ENCODE data around the gene SPEN. TPM values are rescaled to one million over a fixed set of nuclear protein-coding genes. Genes with fewer than 3 reads are reported as not detected.

The SPEN gene
- total and polyA plus RNA-seq, 9 of the 15 experiments (the other 6 are each of a cell fraction or from before 2014, with no cell fraction given), result 5.7 to 87.5 (median 27.2) TPM

DNA sequence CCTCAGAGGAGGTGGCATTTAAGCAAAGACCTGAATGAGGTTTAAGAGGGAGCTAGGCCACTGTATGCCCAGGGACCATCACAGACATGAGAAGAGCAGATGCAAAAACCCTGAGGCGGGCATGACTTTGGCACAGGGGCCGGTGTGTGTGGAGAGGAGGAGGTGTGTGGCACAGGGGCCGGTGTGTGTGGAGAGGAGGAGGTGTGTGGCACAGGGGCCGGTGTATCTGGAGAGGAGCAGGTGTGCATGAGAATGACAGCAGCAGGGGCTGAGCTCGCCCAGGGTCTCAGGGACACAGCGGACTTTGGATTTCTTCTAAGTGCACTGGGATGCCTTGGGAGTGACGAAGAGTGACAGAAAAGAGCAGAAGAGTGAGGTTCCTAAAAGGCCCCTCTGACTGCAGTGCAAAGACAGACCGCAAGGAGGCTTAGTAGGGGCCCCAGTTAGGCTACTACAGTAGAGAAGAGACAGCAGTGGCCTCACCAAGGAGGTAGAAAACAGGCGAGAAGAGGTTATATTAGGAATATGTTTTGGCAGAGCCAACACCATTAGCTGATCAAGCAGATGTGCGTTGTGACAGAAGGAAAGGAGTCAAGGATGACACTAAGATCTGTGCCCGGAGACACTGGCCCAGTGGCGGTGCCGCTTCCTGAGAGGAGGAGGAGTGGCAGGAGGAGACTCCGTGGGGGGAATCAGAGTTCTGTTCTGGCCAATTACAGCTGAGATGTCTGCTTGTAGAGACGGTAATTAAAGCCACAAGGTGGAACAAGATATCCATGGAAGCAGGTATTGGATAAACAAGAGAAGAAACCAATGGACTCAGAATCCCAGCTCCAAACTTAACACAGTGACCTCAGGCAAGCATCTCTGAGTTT lies 110.0 kb downstream of the SPEN start (continued):
- TF ChIP-seq, protein P1, sequence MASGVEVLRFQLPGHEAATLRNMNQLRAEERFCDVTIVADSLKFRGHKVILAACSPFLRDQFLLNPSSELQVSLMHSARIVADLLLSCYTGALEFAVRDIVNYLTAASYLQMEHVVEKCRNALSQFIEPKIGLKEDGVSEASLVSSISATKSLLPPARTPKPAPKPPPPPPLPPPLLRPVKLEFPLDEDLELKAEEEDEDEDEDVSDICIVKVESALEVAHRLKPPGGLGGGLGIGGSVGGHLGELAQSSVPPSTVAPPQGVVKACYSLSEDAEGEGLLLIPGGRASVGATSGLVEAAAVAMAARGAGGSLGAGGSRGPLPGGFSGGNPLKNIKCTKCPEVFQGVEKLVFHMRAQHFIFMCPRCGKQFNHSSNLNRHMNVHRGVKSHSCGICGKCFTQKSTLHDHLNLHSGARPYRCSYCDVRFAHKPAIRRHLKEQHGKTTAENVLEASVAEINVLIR (CRISPR knock-in tag; IDR thresholded peaks at IDR 0.05), result no peak
- TF ChIP-seq, protein P2, sequence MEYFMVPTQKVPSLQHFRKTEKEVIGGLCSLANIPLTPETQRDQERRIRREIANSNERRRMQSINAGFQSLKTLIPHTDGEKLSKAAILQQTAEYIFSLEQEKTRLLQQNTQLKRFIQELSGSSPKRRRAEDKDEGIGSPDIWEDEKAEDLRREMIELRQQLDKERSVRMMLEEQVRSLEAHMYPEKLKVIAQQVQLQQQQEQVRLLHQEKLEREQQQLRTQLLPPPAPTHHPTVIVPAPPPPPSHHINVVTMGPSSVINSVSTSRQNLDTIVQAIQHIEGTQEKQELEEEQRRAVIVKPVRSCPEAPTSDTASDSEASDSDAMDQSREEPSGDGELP (CRISPR knock-in tag; IDR thresholded peaks at IDR 0.05; ENCODE audit: borderline replicate concordance), result peak; percentile 42; the same call in 1 of the 2 replicates
- TF ChIP-seq ZNF436 (CRISPR knock-in tag; IDR thresholded peaks at IDR 0.05) (no peak), EWSR1 (IDR thresholded peaks at IDR 0.05; ENCODE audit: borderline replicate concordance, low read depth, partially characterized antibody) (no peak), ZNF584 (CRISPR knock-in tag; IDR thresholded peaks at IDR 0.05; ENCODE audit: low read depth) (no peak), CHD2 (IDR thresholded peaks at IDR 0.05; ENCODE audit: low read depth, low read length) (no peak), TOE1 (IDR thresholded peaks at IDR 0.05; ENCODE audit: borderline replicate concordance) (no peak), TOE1 (CRISPR knock-in tag; IDR thresholded peaks at IDR 0.05; ENCODE audit: borderline replicate concordance, low read depth) (no peak), ZNF197 (CRISPR knock-in tag; IDR thresholded peaks at IDR 0.05; ENCODE audit: low read depth) (no peak)
- TF ChIP-seq, protein P3, sequence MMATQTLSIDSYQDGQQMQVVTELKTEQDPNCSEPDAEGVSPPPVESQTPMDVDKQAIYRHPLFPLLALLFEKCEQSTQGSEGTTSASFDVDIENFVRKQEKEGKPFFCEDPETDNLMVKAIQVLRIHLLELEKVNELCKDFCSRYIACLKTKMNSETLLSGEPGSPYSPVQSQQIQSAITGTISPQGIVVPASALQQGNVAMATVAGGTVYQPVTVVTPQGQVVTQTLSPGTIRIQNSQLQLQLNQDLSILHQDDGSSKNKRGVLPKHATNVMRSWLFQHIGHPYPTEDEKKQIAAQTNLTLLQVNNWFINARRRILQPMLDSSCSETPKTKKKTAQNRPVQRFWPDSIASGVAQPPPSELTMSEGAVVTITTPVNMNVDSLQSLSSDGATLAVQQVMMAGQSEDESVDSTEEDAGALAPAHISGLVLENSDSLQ (IDR thresholded peaks at IDR 0.05), result peak; percentile 36
- TF ChIP-seq, protein P4, sequence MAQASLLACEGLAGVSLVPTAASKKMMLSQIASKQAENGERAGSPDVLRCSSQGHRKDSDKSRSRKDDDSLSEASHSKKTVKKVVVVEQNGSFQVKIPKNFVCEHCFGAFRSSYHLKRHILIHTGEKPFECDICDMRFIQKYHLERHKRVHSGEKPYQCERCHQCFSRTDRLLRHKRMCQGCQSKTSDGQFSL (CRISPR knock-in tag; IDR thresholded peaks at IDR 0.05), result 0 out of 2 replicates have a peak, but pooled peaks have one; percentile 17
- TF ChIP-seq, protein P4 (tag; IDR thresholded peaks at IDR 0.05), result no peak
- TF ChIP-seq, protein P5, sequence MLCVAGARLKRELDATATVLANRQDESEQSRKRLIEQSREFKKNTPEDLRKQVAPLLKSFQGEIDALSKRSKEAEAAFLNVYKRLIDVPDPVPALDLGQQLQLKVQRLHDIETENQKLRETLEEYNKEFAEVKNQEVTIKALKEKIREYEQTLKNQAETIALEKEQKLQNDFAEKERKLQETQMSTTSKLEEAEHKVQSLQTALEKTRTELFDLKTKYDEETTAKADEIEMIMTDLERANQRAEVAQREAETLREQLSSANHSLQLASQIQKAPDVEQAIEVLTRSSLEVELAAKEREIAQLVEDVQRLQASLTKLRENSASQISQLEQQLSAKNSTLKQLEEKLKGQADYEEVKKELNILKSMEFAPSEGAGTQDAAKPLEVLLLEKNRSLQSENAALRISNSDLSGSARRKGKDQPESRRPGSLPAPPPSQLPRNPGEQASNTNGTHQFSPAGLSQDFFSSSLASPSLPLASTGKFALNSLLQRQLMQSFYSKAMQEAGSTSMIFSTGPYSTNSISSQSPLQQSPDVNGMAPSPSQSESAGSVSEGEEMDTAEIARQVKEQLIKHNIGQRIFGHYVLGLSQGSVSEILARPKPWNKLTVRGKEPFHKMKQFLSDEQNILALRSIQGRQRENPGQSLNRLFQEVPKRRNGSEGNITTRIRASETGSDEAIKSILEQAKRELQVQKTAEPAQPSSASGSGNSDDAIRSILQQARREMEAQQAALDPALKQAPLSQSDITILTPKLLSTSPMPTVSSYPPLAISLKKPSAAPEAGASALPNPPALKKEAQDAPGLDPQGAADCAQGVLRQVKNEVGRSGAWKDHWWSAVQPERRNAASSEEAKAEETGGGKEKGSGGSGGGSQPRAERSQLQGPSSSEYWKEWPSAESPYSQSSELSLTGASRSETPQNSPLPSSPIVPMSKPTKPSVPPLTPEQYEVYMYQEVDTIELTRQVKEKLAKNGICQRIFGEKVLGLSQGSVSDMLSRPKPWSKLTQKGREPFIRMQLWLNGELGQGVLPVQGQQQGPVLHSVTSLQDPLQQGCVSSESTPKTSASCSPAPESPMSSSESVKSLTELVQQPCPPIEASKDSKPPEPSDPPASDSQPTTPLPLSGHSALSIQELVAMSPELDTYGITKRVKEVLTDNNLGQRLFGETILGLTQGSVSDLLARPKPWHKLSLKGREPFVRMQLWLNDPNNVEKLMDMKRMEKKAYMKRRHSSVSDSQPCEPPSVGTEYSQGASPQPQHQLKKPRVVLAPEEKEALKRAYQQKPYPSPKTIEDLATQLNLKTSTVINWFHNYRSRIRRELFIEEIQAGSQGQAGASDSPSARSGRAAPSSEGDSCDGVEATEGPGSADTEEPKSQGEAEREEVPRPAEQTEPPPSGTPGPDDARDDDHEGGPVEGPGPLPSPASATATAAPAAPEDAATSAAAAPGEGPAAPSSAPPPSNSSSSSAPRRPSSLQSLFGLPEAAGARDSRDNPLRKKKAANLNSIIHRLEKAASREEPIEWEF (CRISPR knock-in tag; IDR thresholded peaks at IDR 0.05), result no peak
- TF ChIP-seq, protein P6, sequence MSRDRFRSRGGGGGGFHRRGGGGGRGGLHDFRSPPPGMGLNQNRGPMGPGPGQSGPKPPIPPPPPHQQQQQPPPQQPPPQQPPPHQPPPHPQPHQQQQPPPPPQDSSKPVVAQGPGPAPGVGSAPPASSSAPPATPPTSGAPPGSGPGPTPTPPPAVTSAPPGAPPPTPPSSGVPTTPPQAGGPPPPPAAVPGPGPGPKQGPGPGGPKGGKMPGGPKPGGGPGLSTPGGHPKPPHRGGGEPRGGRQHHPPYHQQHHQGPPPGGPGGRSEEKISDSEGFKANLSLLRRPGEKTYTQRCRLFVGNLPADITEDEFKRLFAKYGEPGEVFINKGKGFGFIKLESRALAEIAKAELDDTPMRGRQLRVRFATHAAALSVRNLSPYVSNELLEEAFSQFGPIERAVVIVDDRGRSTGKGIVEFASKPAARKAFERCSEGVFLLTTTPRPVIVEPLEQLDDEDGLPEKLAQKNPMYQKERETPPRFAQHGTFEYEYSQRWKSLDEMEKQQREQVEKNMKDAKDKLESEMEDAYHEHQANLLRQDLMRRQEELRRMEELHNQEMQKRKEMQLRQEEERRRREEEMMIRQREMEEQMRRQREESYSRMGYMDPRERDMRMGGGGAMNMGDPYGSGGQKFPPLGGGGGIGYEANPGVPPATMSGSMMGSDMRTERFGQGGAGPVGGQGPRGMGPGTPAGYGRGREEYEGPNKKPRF (IDR thresholded peaks at IDR 0.05; ENCODE audit: low read depth, low read length), result no peak

Measured in K562 (cell line).